Measurements from ENCODE around the gene FARSB.
A peak's percentile ranks its signal among the peaks of the same experiment; 100 is the strongest.

FARSB gene

DNA sequence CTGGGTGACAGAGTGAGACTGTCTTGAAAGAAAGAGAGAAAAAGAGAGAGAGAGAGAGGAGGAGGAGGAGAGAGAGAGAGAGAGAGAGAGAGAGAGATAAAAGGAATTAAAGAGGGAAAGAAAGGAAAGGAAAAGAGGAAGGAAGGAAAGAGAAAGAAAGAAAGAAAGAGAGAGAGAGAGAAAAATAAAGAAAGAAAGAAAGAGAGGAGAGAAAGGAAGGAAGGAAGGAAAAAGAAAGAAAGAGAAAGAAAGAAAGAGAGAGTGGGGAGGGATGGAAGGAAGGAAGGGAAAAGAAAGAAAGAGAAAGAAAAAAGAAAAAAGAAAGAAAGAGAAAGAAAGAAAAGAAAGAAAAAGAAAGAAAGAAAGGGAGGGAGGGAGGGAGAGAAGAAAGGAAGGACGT is 45.3 kb upstream of the FARSB start:
- TF ChIP-seq TEAD4 (IDR thresholded peaks at IDR 0.05), result no peak
- no peak for TF ChIP-seq CEBPB (IDR thresholded peaks at IDR 0.05)
- TF ChIP-seq NFIC (IDR thresholded peaks at IDR 0.05), result no peak
- TF ChIP-seq YY1 (IDR thresholded peaks at IDR 0.05; ENCODE audit: low read depth), result no peak
- no peak for TF ChIP-seq EP300 (IDR thresholded peaks at IDR 0.05; ENCODE audit: borderline replicate concordance)
- TF ChIP-seq TCF12 (IDR thresholded peaks at IDR 0.05; ENCODE audit: low read depth), result no peak
- no peak for TF ChIP-seq ZBTB7A (IDR thresholded peaks at IDR 0.05; ENCODE audit: low read depth)
- TF ChIP-seq, protein P1, sequence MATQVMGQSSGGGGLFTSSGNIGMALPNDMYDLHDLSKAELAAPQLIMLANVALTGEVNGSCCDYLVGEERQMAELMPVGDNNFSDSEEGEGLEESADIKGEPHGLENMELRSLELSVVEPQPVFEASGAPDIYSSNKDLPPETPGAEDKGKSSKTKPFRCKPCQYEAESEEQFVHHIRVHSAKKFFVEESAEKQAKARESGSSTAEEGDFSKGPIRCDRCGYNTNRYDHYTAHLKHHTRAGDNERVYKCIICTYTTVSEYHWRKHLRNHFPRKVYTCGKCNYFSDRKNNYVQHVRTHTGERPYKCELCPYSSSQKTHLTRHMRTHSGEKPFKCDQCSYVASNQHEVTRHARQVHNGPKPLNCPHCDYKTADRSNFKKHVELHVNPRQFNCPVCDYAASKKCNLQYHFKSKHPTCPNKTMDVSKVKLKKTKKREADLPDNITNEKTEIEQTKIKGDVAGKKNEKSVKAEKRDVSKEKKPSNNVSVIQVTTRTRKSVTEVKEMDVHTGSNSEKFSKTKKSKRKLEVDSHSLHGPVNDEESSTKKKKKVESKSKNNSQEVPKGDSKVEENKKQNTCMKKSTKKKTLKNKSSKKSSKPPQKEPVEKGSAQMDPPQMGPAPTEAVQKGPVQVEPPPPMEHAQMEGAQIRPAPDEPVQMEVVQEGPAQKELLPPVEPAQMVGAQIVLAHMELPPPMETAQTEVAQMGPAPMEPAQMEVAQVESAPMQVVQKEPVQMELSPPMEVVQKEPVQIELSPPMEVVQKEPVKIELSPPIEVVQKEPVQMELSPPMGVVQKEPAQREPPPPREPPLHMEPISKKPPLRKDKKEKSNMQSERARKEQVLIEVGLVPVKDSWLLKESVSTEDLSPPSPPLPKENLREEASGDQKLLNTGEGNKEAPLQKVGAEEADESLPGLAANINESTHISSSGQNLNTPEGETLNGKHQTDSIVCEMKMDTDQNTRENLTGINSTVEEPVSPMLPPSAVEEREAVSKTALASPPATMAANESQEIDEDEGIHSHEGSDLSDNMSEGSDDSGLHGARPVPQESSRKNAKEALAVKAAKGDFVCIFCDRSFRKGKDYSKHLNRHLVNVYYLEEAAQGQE (IDR thresholded peaks at IDR 0.05; ENCODE audit: low read depth), result no peak
- no peak for TF ChIP-seq TAF1 (IDR thresholded peaks at IDR 0.05; ENCODE audit: low read depth)
- no peak for TF ChIP-seq MAX (IDR thresholded peaks at IDR 0.05)
- no peak for TF ChIP-seq FOXM1 (IDR thresholded peaks at IDR 0.05; ENCODE audit: borderline replicate concordance, low read depth)
- TF ChIP-seq, protein P2, sequence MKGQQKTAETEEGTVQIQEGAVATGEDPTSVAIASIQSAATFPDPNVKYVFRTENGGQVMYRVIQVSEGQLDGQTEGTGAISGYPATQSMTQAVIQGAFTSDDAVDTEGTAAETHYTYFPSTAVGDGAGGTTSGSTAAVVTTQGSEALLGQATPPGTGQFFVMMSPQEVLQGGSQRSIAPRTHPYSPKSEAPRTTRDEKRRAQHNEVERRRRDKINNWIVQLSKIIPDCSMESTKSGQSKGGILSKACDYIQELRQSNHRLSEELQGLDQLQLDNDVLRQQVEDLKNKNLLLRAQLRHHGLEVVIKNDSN (IDR thresholded peaks at IDR 0.05), result no peak
- TF ChIP-seq EGR1 (IDR thresholded peaks at IDR 0.05), result no peak
- TF ChIP-seq CREB1 (IDR thresholded peaks at IDR 0.05; ENCODE audit: low read depth), result no peak
- no peak for TF ChIP-seq RAD21 (IDR thresholded peaks at IDR 0.05; ENCODE audit: low read depth)

DNA sequence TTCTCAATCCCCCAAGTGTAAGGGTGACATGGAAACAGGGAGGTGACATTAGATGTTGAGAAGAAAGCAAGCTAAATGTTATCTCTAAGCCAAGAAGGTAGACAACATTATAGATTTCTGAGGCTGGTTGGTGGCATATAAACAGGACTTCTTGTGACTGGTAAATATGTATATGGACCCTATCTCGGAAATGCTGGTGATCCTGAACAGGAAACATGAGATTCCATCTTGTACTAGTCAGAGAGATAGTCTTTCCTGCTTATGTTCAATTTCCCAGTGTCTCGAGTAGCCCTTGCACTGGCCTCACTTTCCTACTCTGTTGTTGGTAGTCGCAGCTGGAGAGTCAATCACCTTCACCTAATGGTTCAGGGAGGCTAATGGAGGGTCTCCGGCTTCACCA is 42.4 kb upstream of the FARSB start:
- TF ChIP-seq CEBPB (IDR thresholded peaks at IDR 0.05) (no peak), TAF1 (IDR thresholded peaks at IDR 0.05; ENCODE audit: low read depth) (no peak)

DNA sequence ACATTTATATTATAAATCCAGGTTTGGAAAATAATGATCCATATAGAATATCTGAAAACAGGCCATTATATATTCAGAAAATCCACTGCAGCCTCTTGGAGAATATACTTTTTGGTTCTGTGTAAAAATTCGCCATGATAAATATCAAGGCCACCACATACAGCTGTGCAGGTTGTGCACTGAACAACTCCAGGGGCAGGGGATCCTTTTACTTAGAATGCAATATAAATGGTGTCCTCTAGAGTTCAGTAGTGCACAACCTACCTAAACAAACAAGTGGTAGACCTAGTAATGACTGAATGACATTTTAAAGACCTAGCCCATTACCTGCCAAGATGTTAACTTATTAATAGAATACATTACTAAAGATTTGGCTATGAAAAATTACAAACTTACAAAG is 37.9 kb upstream of the FARSB start:
- TF ChIP-seq, protein P2 (IDR thresholded peaks at IDR 0.05), result no peak
- TF ChIP-seq RAD21 (IDR thresholded peaks at IDR 0.05; ENCODE audit: low read depth), result peak; percentile 37
- no peak for TF ChIP-seq YY1 (IDR thresholded peaks at IDR 0.05; ENCODE audit: low read depth)

GRCh38 chr2:222690564-222691200 is 34.8 kb upstream of the FARSB start:
- TF ChIP-seq ZBTB7A (IDR thresholded peaks at IDR 0.05; ENCODE audit: low read depth), result no peak
- TF ChIP-seq RAD21 (IDR thresholded peaks at IDR 0.05; ENCODE audit: low read depth), result peak; percentile 70
- TF ChIP-seq, protein P2 (IDR thresholded peaks at IDR 0.05), result no peak
- TF ChIP-seq MAX (IDR thresholded peaks at IDR 0.05), result no peak
- no peak for TF ChIP-seq YY1 (IDR thresholded peaks at IDR 0.05; ENCODE audit: low read depth)

DNA sequence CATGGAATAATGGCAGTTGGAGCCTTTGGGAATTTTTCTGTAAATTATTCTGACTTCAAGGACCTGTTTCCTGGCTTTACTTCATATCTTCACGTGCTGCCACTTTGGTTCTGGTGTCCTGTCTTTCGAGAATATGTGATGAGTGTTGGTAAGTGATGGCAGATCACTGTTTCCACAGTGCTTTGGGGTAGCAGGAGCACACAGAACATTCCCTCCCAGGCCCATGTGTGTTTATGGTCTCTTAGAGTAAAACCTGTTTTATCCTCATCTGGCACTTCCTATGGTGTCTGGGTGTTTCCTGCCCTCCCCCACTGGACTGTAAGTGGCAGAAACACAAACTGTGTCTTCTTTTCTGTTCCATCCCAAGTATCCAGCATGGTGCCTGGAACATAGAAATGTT is 33.4 kb upstream of the FARSB start:
- TF ChIP-seq, protein P2 (IDR thresholded peaks at IDR 0.05), result no peak
- TF ChIP-seq YY1 (IDR thresholded peaks at IDR 0.05; ENCODE audit: low read depth) (no peak), RAD21 (IDR thresholded peaks at IDR 0.05; ENCODE audit: low read depth) (no peak), EP300 (IDR thresholded peaks at IDR 0.05; ENCODE audit: borderline replicate concordance) (no peak), TCF12 (IDR thresholded peaks at IDR 0.05; ENCODE audit: low read depth) (no peak), NFIC (IDR thresholded peaks at IDR 0.05) (no peak), CEBPB (IDR thresholded peaks at IDR 0.05) (no peak), TEAD4 (IDR thresholded peaks at IDR 0.05) (no peak), EGR1 (IDR thresholded peaks at IDR 0.05) (no peak)

DNA sequence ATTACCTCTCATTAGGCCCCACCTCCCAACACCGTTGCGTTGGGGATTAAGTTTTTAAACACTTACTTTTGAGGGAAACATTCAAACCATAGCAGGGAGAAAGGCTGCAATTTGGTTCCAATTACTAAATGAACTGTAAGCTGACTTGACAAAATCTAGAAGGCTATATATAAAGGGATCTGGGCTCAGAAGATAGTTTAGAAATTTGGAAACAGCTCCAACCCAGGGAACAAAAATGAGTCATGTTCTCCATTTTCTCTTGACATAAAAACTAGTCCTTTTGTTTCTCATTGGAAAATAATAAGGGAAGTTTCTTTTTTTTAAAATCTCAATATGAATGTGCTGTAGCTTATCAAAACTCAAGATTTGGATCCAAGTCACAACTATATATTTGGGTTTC is 33.0 kb upstream of the FARSB start:
- TF ChIP-seq EGR1 (IDR thresholded peaks at IDR 0.05), result no peak
- TF ChIP-seq CREB1 (IDR thresholded peaks at IDR 0.05; ENCODE audit: low read depth), result no peak
- no peak for TF ChIP-seq FOXM1 (IDR thresholded peaks at IDR 0.05; ENCODE audit: borderline replicate concordance, low read depth)
- TF ChIP-seq CEBPB (IDR thresholded peaks at IDR 0.05), result no peak
- TF ChIP-seq, protein P1 (IDR thresholded peaks at IDR 0.05; ENCODE audit: low read depth), result no peak
- no peak for TF ChIP-seq ZBTB7A (IDR thresholded peaks at IDR 0.05; ENCODE audit: low read depth)
- TF ChIP-seq RAD21 (IDR thresholded peaks at IDR 0.05; ENCODE audit: low read depth), result no peak
- TF ChIP-seq TAF1 (IDR thresholded peaks at IDR 0.05; ENCODE audit: low read depth), result no peak
- TF ChIP-seq TCF12 (IDR thresholded peaks at IDR 0.05; ENCODE audit: low read depth), result no peak
- TF ChIP-seq YY1 (IDR thresholded peaks at IDR 0.05; ENCODE audit: low read depth), result no peak
- TF ChIP-seq TEAD4 (IDR thresholded peaks at IDR 0.05), result no peak
- TF ChIP-seq, protein P2 (IDR thresholded peaks at IDR 0.05), result no peak
- TF ChIP-seq MAX (IDR thresholded peaks at IDR 0.05), result no peak
- no peak for TF ChIP-seq NFIC (IDR thresholded peaks at IDR 0.05)
- no peak for TF ChIP-seq EP300 (IDR thresholded peaks at IDR 0.05; ENCODE audit: borderline replicate concordance)

Measured in Ishikawa (cell line).